K562 (cell line): Measurements from ENCODE around the gene HELZ. TPM values are rescaled to one million over a fixed set of nuclear protein-coding genes. Genes with fewer than 3 reads are reported as not detected.

Experiments
- AFF4 ChIP-seq: sonication (generic); formaldehyde crosslinking; IDR thresholded peaks from 2 replicates; pipeline ENCODE4 v1.8.0; 2023; ENCODE audit warnings: mild to moderate bottlenecking, missing genetic modification reagents
- CBFB ChIP-seq: sonication (generic); formaldehyde crosslinking; IDR thresholded peaks from 2 replicates; pipeline ENCODE4 v1.4.0; 2020; ENCODE audit warnings: mild to moderate bottlenecking, missing genetic modification reagents
- DNMT1 ChIP-seq: fragments of 450-650 bp; IDR thresholded peaks from 2 replicates; pipeline ENCODE4 v1.6.1; 2016; ENCODE audit warnings: antibody characterized with exemption, mild to moderate bottlenecking
- GATAD2A ChIP-seq: fragments of 450-650 bp; IDR thresholded peaks from 2 replicates; pipeline ENCODE4 v1.6.1; 2017
- HDAC3 ChIP-seq: fragments of 450-650 bp; IDR thresholded peaks from 2 replicates; pipeline ENCODE4 v1.6.1; 2018; ENCODE audit warnings: borderline replicate concordance, mild to moderate bottlenecking, moderate library complexity; ENCODE audit not compliant: partially characterized antibody
- HIVEP1 ChIP-seq: fragments of 250-450 bp; sonication (Bioruptor Pico); IDR thresholded peaks from 2 replicates; pipeline ENCODE4 v1.4.0; 2020; ENCODE audit warnings: mild to moderate bottlenecking
- HOMEZ ChIP-seq: fragments of 250-450 bp; sonication (Bioruptor Pico); IDR thresholded peaks from 2 replicates; pipeline ENCODE4 v1.4.0; 2020; ENCODE audit warnings: mild to moderate bottlenecking, moderate library complexity
- NR1H2 ChIP-seq: sonication (generic); formaldehyde crosslinking; IDR thresholded peaks from 2 replicates; pipeline ENCODE4 v1.4.0; 2020; ENCODE audit warnings: mild to moderate bottlenecking, missing genetic modification reagents
- RBM34 ChIP-seq: fragments of 200-400 bp; formaldehyde crosslinking; IDR thresholded peaks from 2 replicates; pipeline ENCODE4 v1.6.1; 2018; ENCODE audit warnings: low read length, borderline replicate concordance; ENCODE audit not compliant: insufficient read depth
- SMARCA4 ChIP-seq: fragments of 450-650 bp; IDR thresholded peaks from 2 replicates; pipeline ENCODE4 v1.6.1; 2016
- SNRNP70 ChIP-seq: fragments of 200-400 bp; formaldehyde crosslinking; optimal IDR thresholded peaks from 2 replicates; pipeline ENCODE3; 2017; ENCODE audit warnings: low read depth, low read length
- STAG1 ChIP-seq: sonication (generic); formaldehyde crosslinking; IDR thresholded peaks from 2 replicates; pipeline ENCODE4 v1.5.0; 2020; ENCODE audit warnings: missing genetic modification reagents, borderline replicate concordance
- TAF7 ChIP-seq: fragments of 450-650 bp; IDR thresholded peaks from 2 replicates; pipeline ENCODE4 v1.6.1; 2016; ENCODE audit warnings: missing genetic modification characterization, missing compliant biosample characterization
- ZBTB11 ChIP-seq, 3 experiments: fragments of 200-800 bp in 1 of 3; fragments of 250-450 bp in 1 of 3; fragments of 450-650 bp in 1 of 3; sonication (Bioruptor Pico) in 1 of 3; sonication (Bioruptor generic) in 1 of 3; formaldehyde crosslinking in 1 of 3; IDR thresholded peaks; 2 replicates each; pipeline versions ENCODE4 v1.6.1 to v1.8.0; 2016 to 2022; ENCODE audit warnings: mild to moderate bottlenecking in 2 of 3, missing genetic modification characterization in 2 of 3, missing compliant biosample characterization in 1 of 3, moderate library complexity in 1 of 3
- ZFPM2 ChIP-seq: fragments of 250-450 bp; sonication (Bioruptor Pico); IDR thresholded peaks from 2 replicates; pipeline ENCODE4 v1.5.1; 2022; ENCODE audit warnings: mild to moderate bottlenecking
- ZNF408 ChIP-seq: fragments of 250-450 bp; sonication (Bioruptor Pico); IDR thresholded peaks from 2 replicates; pipeline ENCODE4 v1.4.0; 2020; ENCODE audit warnings: low read depth, mild to moderate bottlenecking, moderate library complexity
- ZNF644 ChIP-seq: fragments of 200-800 bp; sonication (Bioruptor generic); IDR thresholded peaks from 2 replicates; pipeline ENCODE4 v1.6.1; 2016; ENCODE audit warnings: low read depth, missing genetic modification characterization, missing compliant biosample characterization
- polyA plus RNA-seq, 8 experiments: library from polyadenylated mRNA; depleted of rRNA in 4 of 8; stranded (reverse) in 5 of 8; unstranded in 3 of 8; fragments of >200 nt; fragmentation: Nextera tagmentation in 2 of 8; fragmentation: Illumina TruSeq in 1 of 8; extraction: Ambion mirVana in 2 of 8; extraction: Trizol in 1 of 8; gene quantifications; 2 replicates each; pipeline versions ENCODE4 v1.2.1 to v1.2.3, GENCODE V29; 2011 to 2014; ENCODE audit warnings: inconsistent platforms in 1 of 8, missing spikeins in 1 of 8
- total RNA-seq, 7 experiments: library from RNA; depleted of rRNA in 6 of 7; stranded (reverse); fragments of >200 nt in 6 of 7; fragmentation: Illumina TruSeq in 2 of 7; extraction: Trizol in 2 of 7; gene quantifications; 2 replicates each; pipeline versions ENCODE4 v1.2.1 to v1.2.3, GENCODE V29; 2011 to 2021; ENCODE audit warnings: low replicate concordance in 1 of 7
- TF ChIP-seq, protein P1 (sequence below): sonication (generic); formaldehyde crosslinking; IDR thresholded peaks from 2 replicates; pipeline ENCODE4 v1.8.1; 2023; ENCODE audit warnings: mild to moderate bottlenecking, missing genetic modification reagents
- TF ChIP-seq, protein P2 (sequence below), 2 experiments: fragments of 450-650 bp in 1 of 2; sonication (generic) in 1 of 2; formaldehyde crosslinking; conservative IDR thresholded peaks; 2 replicates each; pipeline versions ENCODE4 v1.4.0 to v1.8.1; 2020 to 2022; ENCODE audit warnings: mild to moderate bottlenecking in 1 of 2, missing genetic modification reagents in 1 of 2

Gene HELZ
- total and polyA plus RNA-seq, 9 of the 15 experiments (the other 6 are each of a cell fraction or from before 2014, with no cell fraction given) = 5.2 to 39.8 (median 17.3) TPM

DNA sequence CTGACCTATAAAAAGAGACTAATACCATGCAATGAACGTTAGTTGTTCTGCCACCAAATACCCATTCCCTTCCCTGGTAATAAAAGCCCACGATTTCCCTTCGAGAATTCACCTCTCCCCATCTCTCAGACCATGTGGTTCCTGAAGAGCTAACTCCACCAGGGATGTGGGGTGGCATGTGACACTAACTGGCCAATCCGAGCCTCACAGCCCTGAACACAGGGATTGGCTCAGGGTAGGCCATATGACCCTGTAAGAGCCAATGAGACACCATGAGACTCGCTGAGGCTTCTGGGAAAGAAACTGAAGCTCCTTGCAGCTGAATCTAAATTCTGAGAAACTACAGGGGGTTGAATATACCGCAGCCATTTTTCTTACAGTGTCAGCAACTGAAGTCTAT, 21.1 kb downstream of the HELZ start (continued):
- TF ChIP-seq AFF4 (CRISPR knock-in tag) (no peak), ZNF644 (tag) (no peak), SMARCA4 (no peak), HIVEP1 (CRISPR knock-in tag) (no peak), ZBTB11 (CRISPR knock-in tag; IDR thresholded peaks at IDR 0.05) (no peak), TAF7 (tag) (no peak), NR1H2 (CRISPR knock-in tag) (no peak), SNRNP70 (no peak), HDAC3 (no peak), HOMEZ (CRISPR knock-in tag) (no peak), ZFPM2 (CRISPR knock-in tag) (no peak), CBFB (CRISPR knock-in tag) (no peak), RBM34 (no peak), STAG1 (no peak), DNMT1 (no peak), ZNF408 (no peak), GATAD2A (no peak)
- TF ChIP-seq, protein P1, sequence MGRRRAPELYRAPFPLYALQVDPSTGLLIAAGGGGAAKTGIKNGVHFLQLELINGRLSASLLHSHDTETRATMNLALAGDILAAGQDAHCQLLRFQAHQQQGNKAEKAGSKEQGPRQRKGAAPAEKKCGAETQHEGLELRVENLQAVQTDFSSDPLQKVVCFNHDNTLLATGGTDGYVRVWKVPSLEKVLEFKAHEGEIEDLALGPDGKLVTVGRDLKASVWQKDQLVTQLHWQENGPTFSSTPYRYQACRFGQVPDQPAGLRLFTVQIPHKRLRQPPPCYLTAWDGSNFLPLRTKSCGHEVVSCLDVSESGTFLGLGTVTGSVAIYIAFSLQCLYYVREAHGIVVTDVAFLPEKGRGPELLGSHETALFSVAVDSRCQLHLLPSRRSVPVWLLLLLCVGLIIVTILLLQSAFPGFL = no peak
- TF ChIP-seq, protein P2, sequence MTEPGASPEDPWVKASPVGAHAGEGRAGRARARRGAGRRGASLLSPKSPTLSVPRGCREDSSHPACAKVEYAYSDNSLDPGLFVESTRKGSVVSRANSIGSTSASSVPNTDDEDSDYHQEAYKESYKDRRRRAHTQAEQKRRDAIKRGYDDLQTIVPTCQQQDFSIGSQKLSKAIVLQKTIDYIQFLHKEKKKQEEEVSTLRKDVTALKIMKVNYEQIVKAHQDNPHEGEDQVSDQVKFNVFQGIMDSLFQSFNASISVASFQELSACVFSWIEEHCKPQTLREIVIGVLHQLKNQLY (CRISPR knock-in tag; conservative IDR thresholded peaks at IDR 0.05) = no peak
